ENCODE results near the gene SLC20A1. TPM values are rescaled to one million over a fixed set of nuclear protein-coding genes. Genes with fewer than 3 reads are reported as not detected.
"Not testable (repeated sequence)": the region's sequence is repeated elsewhere in the genome, so short reads cannot be mapped to it uniquely, and the experiment has no call there.

The SLC20A1 gene
- total RNA-seq, 4 donors from 2014 or later = 15.6 to 40.3 (median 23.9) TPM

GRCh38 chr2:112701052-112701451 lies 55.3 kb downstream of the SLC20A1 start:
- no peak for TF ChIP-seq POLR2A (IDR thresholded peaks at IDR 0.05)
- TF ChIP-seq CTCF (IDR thresholded peaks at IDR 0.05) = no peak
- H3K36me3 ChIP-seq = no peaks in the 10 kb centered on the region
- peak; percentile 18 to 25 for DNase-seq
- intact Hi-C loops (cut with DNase I) = no loop called here
- H3K27ac ChIP-seq = no peak overlapping the region
- no peaks in the 10 kb centered on the region for H3K27me3 ChIP-seq
- no peaks in the 10 kb centered on the region for H3K4me1 ChIP-seq
- no peaks in the 10 kb centered on the region for H3K9me3 ChIP-seq
- H3K4me3 ChIP-seq (replicated peaks in 1 of 3) = no peak overlapping the region
- 74 to 75% methylated on average over 8 of the region's 8 CpGs for WGBS, 2 donors

GRCh38 chr2:112703684-112704083 lies 57.9 kb downstream of the SLC20A1 start:
- 46 to 68% methylated on average over 2 of the region's 2 CpGs for WGBS, 2 donors
- H3K4me3 ChIP-seq (replicated peaks in 1 of 3) = no peak overlapping the region
- no peak overlapping the region for H3K27ac ChIP-seq
- DNase-seq = no peak
- H3K9me3 ChIP-seq = no peaks in the 10 kb centered on the region
- intact Hi-C loops (cut with DNase I) = no loop called here
- TF ChIP-seq CTCF (IDR thresholded peaks at IDR 0.05) (no peak), POLR2A (IDR thresholded peaks at IDR 0.05) (no peak)
- no peaks in the 10 kb centered on the region for H3K4me1 ChIP-seq
- H3K36me3 ChIP-seq = no peaks in the 10 kb centered on the region
- H3K27me3 ChIP-seq = no peaks in the 10 kb centered on the region

GRCh38 chr2:112705575-112705974 lies 59.8 kb downstream of the SLC20A1 start:
- Histone ChIP-seq H3K27ac (no peak overlapping the region), H3K36me3 (no peaks in the 10 kb centered on the region), H3K27me3 (no peaks in the 10 kb centered on the region), H3K4me1 (no peaks in the 10 kb centered on the region), H3K4me3 (replicated peaks in 1 of 3) (no peak overlapping the region), H3K9me3 (no peaks in the 10 kb centered on the region)
- WGBS, 2 donors = 87 to 92% methylated on average over 4 of the region's 4 CpGs
- intact Hi-C loops (cut with DNase I) = no loop called here
- no peak for DNase-seq
- TF ChIP-seq CTCF (IDR thresholded peaks at IDR 0.05) = no peak
- TF ChIP-seq POLR2A (IDR thresholded peaks at IDR 0.05) = no peak

DNA sequence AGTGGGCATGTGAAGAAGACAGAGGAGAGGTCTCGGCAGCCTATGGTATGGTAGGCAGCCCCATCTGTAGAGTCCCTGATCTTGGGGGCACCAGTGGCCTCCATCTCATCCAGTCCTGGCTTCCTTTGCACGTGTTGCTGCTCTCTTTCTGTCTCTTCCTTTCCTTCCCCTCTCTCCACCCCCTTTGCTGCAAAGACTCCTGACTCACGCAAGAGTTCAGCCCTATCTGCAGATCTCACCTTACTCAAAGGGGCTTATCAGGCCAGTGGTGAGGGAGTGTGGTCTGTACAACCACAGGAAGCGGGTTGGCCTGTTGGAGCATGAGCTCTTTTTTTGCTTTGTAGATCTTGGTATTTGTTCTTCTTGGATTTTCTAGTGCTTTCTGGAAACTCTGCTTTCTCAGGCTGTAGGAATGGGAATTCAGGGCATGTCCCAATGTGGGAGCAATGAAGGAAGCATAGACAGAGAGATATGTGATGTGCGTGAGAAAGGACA lies 60.5 kb downstream of the SLC20A1 start:
- H3K36me3 ChIP-seq = no peaks in the 10 kb centered on the region
- H3K4me1 ChIP-seq = no peaks in the 10 kb centered on the region
- no peaks in the 10 kb centered on the region for H3K9me3 ChIP-seq
- H3K27ac ChIP-seq = no peak overlapping the region
- intact Hi-C loops (cut with DNase I) = no loop called here
- no peak overlapping the region for H3K4me3 ChIP-seq (replicated peaks in 1 of 3)
- 61 to 66% methylated on average over 5 of the region's 5 CpGs for WGBS, 2 donors
- TF ChIP-seq CTCF (IDR thresholded peaks at IDR 0.05) (no peak), POLR2A (IDR thresholded peaks at IDR 0.05) (no peak)
- no peaks in the 10 kb centered on the region for H3K27me3 ChIP-seq
- no peak for DNase-seq

DNA sequence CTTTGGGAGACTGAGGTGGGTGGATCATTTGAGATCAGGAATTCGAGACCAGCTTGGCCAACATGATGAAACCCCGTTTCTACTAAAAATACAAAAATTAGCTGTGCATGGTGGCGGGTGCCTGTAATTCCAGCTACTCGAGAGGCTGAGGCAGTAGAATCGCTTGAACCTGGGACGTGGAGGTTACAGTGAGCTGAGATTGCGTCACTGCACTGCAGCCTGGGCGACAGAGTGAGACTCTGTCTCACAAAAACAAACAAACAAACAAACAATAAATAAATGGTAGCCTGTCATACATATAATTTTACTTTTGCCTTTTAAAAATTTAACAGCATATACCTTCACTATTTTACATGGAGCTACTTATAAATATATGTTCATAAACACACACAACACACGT lies 61.2 kb downstream of the SLC20A1 start:
- WGBS, 2 donors = 77 to 87% methylated on average over 9 of the region's 9 CpGs
- DNase-seq; H3K4me1 ChIP-seq; H3K9me3 ChIP-seq; H3K36me3 ChIP-seq; H3K27ac ChIP-seq; H3K27me3 ChIP-seq; intact Hi-C loops (cut with DNase I); H3K4me3 ChIP-seq (replicated peaks in 1 of 3): not testable (repeated sequence)

DNA sequence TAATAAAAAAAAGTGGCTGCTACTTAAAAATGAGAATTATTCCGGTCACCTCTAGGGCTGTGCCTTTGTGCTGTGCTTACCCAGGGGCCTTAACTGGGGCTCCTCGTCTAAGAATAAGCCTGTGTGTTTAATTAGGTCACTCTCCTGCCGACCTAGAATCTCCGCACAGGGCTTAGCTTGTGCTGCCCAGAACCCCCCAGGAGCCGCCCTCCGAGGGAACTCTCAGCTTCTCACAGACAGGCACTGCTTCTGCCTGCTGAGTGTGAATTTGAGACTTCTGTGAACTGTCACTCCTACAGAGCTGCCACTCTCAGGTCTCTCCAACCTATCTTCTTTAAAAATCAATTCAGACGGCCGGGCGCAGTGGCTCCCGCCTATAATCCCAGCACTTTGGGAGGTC lies 63.2 kb downstream of the SLC20A1 start:
- intact Hi-C loops (cut with DNase I) = no loop called here
- H3K9me3 ChIP-seq = no peaks in the 10 kb centered on the region
- no peak overlapping the region for H3K4me3 ChIP-seq (replicated peaks in 1 of 3)
- H3K36me3 ChIP-seq = no peaks in the 10 kb centered on the region
- no peak overlapping the region for H3K27ac ChIP-seq
- H3K27me3 ChIP-seq = no peaks in the 10 kb centered on the region
- H3K4me1 ChIP-seq = no peaks in the 10 kb centered on the region
- TF ChIP-seq POLR2A (IDR thresholded peaks at IDR 0.05) = no peak
- TF ChIP-seq CTCF (IDR thresholded peaks at IDR 0.05) = no peak
- 59 to 64% methylated on average over 10 of the region's 10 CpGs for WGBS, 2 donors
- DNase-seq = no peak

Measured in thyroid gland (tissue), 4 donors.